ENCODE data around the gene HMG20B. TPM values are rescaled to one million over a fixed set of nuclear protein-coding genes. Genes with fewer than 3 reads are reported as not detected.
A peak's percentile ranks its signal among the peaks of the same experiment; 100 is the strongest.

The HMG20B gene
- total RNA-seq, 1 experiment from 2014 or later: 121 TPM

GRCh38 chr19:3538258-3538929, 34.4 kb upstream of the HMG20B start:
- ChIA-PET CTCF (interaction anchor here (0.9 to 3.9 kb wide), 8 partner anchors 7 to 149 kb away, joined by 3 to 22 read pairs (median 6); no protein-coding TSS in a partner anchor), POLR2A (interaction anchor here (0.8 kb wide), 1 partner anchor 20 kb away, joined by 3 read pairs; no protein-coding TSS in a partner anchor)
- no peak overlapping the region for H3K27ac Mint-ChIP-seq
- no peaks in the 10 kb centered on the region for H3K27me3 Mint-ChIP-seq (ENCODE audit: low read depth)
- peaks cover 9% of the 10 kb centered on the region for H3K4me1 Mint-ChIP-seq
- no peak overlapping the region for H3K4me3 Mint-ChIP-seq
- ATAC-seq (no peak), DNase-seq (ENCODE audit: low spot score) (no peak)
- TF ChIP-seq ZNF121 (CRISPR knock-in tag; IDR thresholded peaks at IDR 0.05): no peak
- no peak for TF ChIP-seq RORB (CRISPR knock-in tag; IDR thresholded peaks at IDR 0.05)
- no peak for TF ChIP-seq EMX1 (CRISPR knock-in tag; IDR thresholded peaks at IDR 0.05)
- TF ChIP-seq ATF1 (CRISPR knock-in tag; IDR thresholded peaks at IDR 0.05): no peak
- TF ChIP-seq ZBTB43 (CRISPR knock-in tag; IDR thresholded peaks at IDR 0.05): no peak
- no peak for TF ChIP-seq MAX (CRISPR knock-in tag; IDR thresholded peaks at IDR 0.05)
- TF ChIP-seq MYBL2 (CRISPR knock-in tag; IDR thresholded peaks at IDR 0.05): no peak
- TF ChIP-seq JUN (CRISPR knock-in tag; IDR thresholded peaks at IDR 0.05): no peak
- TF ChIP-seq JAZF1 (CRISPR knock-in tag; IDR thresholded peaks at IDR 0.05): no peak
- no peak for TF ChIP-seq SP1 (CRISPR knock-in tag; conservative IDR thresholded peaks at IDR 0.05)
- no peak for TF ChIP-seq MXD4 (CRISPR knock-in tag; IDR thresholded peaks at IDR 0.05; ENCODE audit: borderline replicate concordance)
- TF ChIP-seq OVOL2 (CRISPR knock-in tag; IDR thresholded peaks at IDR 0.05; ENCODE audit: borderline replicate concordance): no peak
- no peak for TF ChIP-seq ETV6 (CRISPR knock-in tag; IDR thresholded peaks at IDR 0.05)
- TF ChIP-seq SOX15 (CRISPR knock-in tag; IDR thresholded peaks at IDR 0.05): no peak
- TF ChIP-seq PREB (CRISPR knock-in tag; IDR thresholded peaks at IDR 0.05; ENCODE audit: borderline replicate concordance): no peak
- TF ChIP-seq ZSCAN18 (CRISPR knock-in tag; IDR thresholded peaks at IDR 0.05): no peak
- no peak for TF ChIP-seq CBFB (CRISPR knock-in tag; IDR thresholded peaks at IDR 0.05; ENCODE audit: low read depth)
- no peak for TF ChIP-seq MLX (CRISPR knock-in tag; IDR thresholded peaks at IDR 0.05)
- H3K36me3 Mint-ChIP-seq: peaks cover 23% of the 10 kb centered on the region
- H3K9me3 Mint-ChIP-seq: peaks cover 4% of the 10 kb centered on the region

- DNase-seq (ENCODE audit: low spot score) (peak; percentile 34), ATAC-seq (peak; percentile 43)
- Mint-ChIP-seq H3K27ac (peak within 1 kb of the TSS; percentile 53; the same call in 1 of the 2 replicates), H3K27me3 (ENCODE audit: low read depth) (no peaks in the 10 kb centered on the region), H3K9me3 (peaks cover 4% of the 10 kb centered on the region), H3K4me3 (no peak within 1 kb of the TSS), H3K36me3 (peaks cover 18% of the 10 kb centered on the region), H3K4me1 (peaks cover 9% of the 10 kb centered on the region)
- ChIA-PET POLR2A (interaction anchor here (0.6 to 0.8 kb wide), 2 partner anchors 21 to 391 kb away, joined by 3 read pairs; no protein-coding TSS in a partner anchor), CTCF (interaction anchor here (0.9 to 3.4 kb wide), 5 partner anchors 13 to 38 kb away, joined by 6 to 22 read pairs (median 7); no protein-coding TSS in a partner anchor)
- no peak for TF ChIP-seq ZNF416 (CRISPR knock-in tag; IDR thresholded peaks at IDR 0.05)
- TF ChIP-seq USF1 (CRISPR knock-in tag; IDR thresholded peaks at IDR 0.05): no peak
Observed at GRCh38 chr19:3538965-3539755, 33.6 kb upstream of the HMG20B start, which contains the start of gene TEKTIP1. Gene TEKTIP1 (plus strand): TSS chr19:3539174. CDS start chr19:3539178, 4 bp downstream.

All from WTC11 (cell line).